SK-N-SH (cell line): Measurements from ENCODE around the gene ACO1. TPM values are rescaled to one million over a fixed set of nuclear protein-coding genes. Genes with fewer than 3 reads are reported as not detected.

Experiments used
- CTCF ChIA-PET: fragments of 300-600, 350-600 bp; formaldehyde crosslinking; extraction: SDS; loops from one replicate; lab custom pipeline; 2021; lab: Yijun Ruan, JAX
- POLR2A ChIA-PET: fragments of 350-600 bp; sonication (Branson Sonifier 250); formaldehyde crosslinking; extraction: SDS; loops from one replicate; lab custom pipeline; 2020; ENCODE audit warnings: antibody characterized with exemption, inconsistent platforms; lab: Yijun Ruan, JAX
- DNase-seq: peaks from one replicate; pipeline ENCODE4 v3.0.0; 2012
- H2AFZ ChIP-seq: fragments of 200-600 bp; sonication (generic); 2 replicates; pipeline ENCODE4 v1.8.1; 2016; ENCODE audit warnings: antibody characterized with exemption, mild to moderate bottlenecking, low read depth
- H3F3A ChIP-seq: fragments of 200-600 bp; sonication (generic); replicated peaks from 2 replicates; pipeline ENCODE3; 2016; ENCODE audit warnings: antibody characterized with exemption, mild to moderate bottlenecking; ENCODE audit not compliant: insufficient read depth
- H3K27ac ChIP-seq, 2 experiments: fragments of 200-500 bp in 1 of 2; fragments of 200-600 bp in 1 of 2; sonication (Bioruptor generic) in 1 of 2; sonication (generic), shearing (Covaris generic) in 1 of 2; 2 replicates each; pipeline versions ENCODE4 v1.5.1 to v1.6.1; 2014 to 2016; ENCODE audit warnings: low read depth in 2 of 2, inconsistent platforms in 1 of 2, low read length in 1 of 2, mild to moderate bottlenecking in 1 of 2, mixed read lengths in 1 of 2
- H3K27me3 ChIP-seq: fragments of 200-600 bp; sonication (generic), shearing (Covaris generic); 2 replicates; pipeline ENCODE4 v1.6.1; 2016; ENCODE audit warnings: mixed run types; ENCODE audit not compliant: insufficient read depth
- H3K36me3 ChIP-seq, 2 experiments: fragments of 200-500 bp in 1 of 2; fragments of 200-600 bp in 1 of 2; sonication (Bioruptor generic) in 1 of 2; sonication (generic) in 1 of 2; replicated peaks in 1 of 2; 2 replicates each; pipeline versions ENCODE3 to v1.5.1; 2014 to 2016; ENCODE audit warnings: low read length in 1 of 2, mild to moderate bottlenecking in 1 of 2; ENCODE audit not compliant: insufficient read depth in 2 of 2, control insufficient read depth in 1 of 2
- H3K4me1 ChIP-seq, 2 experiments: fragments of 200-500 bp in 1 of 2; fragments of 200-600 bp in 1 of 2; sonication (Bioruptor generic) in 1 of 2; sonication (generic), shearing (Covaris generic) in 1 of 2; 2 replicates each; pipeline versions ENCODE4 v1.5.1 to v1.6.1; 2014 to 2016; ENCODE audit warnings: low read depth in 1 of 2, low read length in 1 of 2, mixed run types in 1 of 2; ENCODE audit not compliant: insufficient read depth in 2 of 2, control insufficient read depth in 1 of 2
- H3K4me2 ChIP-seq: fragments of 200-600 bp; sonication (generic), shearing (Covaris generic); 2 replicates; pipeline ENCODE4 v1.6.1; 2017; ENCODE audit warnings: mixed run types
- H3K4me3 ChIP-seq, 2 experiments: fragments of 200-500 bp in 1 of 2; fragments of 200-600 bp in 1 of 2; sonication (Bioruptor generic) in 1 of 2; sonication (generic), shearing (Covaris generic) in 1 of 2; 2 replicates each; pipeline versions ENCODE4 v1.5.1 to v1.8.1; 2014 to 2016; ENCODE audit warnings: low read depth in 2 of 2, inconsistent platforms in 1 of 2, low read length in 1 of 2, mild to moderate bottlenecking in 1 of 2, mixed read lengths in 1 of 2, moderate library complexity in 1 of 2
- H3K79me2 ChIP-seq: fragments of 200-600 bp; sonication (generic); 2 replicates; pipeline ENCODE4 v1.8.1; 2017; ENCODE audit warnings: mild to moderate bottlenecking; ENCODE audit not compliant: insufficient read depth
- H3K9ac ChIP-seq: fragments of 200-600 bp; sonication (generic); 2 replicates; pipeline ENCODE4 v1.6.1; 2017; ENCODE audit warnings: mixed run types
- H3K9me2 ChIP-seq: fragments of 200-600 bp; sonication (generic); 2 replicates; pipeline ENCODE4 v1.6.1; 2017; ENCODE audit warnings: mixed run types
- H3K9me3 ChIP-seq: fragments of 200-600 bp; sonication (generic); 2 replicates; pipeline ENCODE4 v1.6.1; 2017; ENCODE audit warnings: mixed run types, mild to moderate bottlenecking, moderate library complexity
- H4K20me1 ChIP-seq: fragments of 200-600 bp; sonication (generic); 2 replicates; pipeline ENCODE4 v1.6.1; 2017; ENCODE audit warnings: mild to moderate bottlenecking, mixed run types; ENCODE audit not compliant: insufficient read depth
- CHD2 ChIP-seq: fragments of 150-350 bp; IDR thresholded peaks from 2 replicates; pipeline ENCODE4 v1.6.1; 2018; ENCODE audit warnings: low read length; ENCODE audit not compliant: partially characterized antibody
- ELF1 ChIP-seq: IDR thresholded peaks from 2 replicates; pipeline ENCODE4 v1.4.0; 2012
- EZH2phosphoT487 ChIP-seq: fragments of 200-600 bp; sonication (generic); IDR thresholded peaks from 2 replicates; pipeline ENCODE4 v1.6.1; 2017; ENCODE audit warnings: low read depth, mixed run types, mild to moderate bottlenecking, antibody characterized with exemption, moderate library complexity, borderline replicate concordance
- FOSL2 ChIP-seq: IDR thresholded peaks from 2 replicates; pipeline ENCODE4 v1.4.0; 2012; ENCODE audit warnings: low read depth, mild to moderate bottlenecking, moderate library complexity, borderline replicate concordance
- FOXJ3 ChIP-seq: sonication (generic); formaldehyde crosslinking; IDR thresholded peaks from 2 replicates; pipeline ENCODE4 v1.5.1; 2020; ENCODE audit warnings: mild to moderate bottlenecking, missing genetic modification reagents
- FOXM1 ChIP-seq: IDR thresholded peaks from 2 replicates; pipeline ENCODE4 v1.4.0; 2012; ENCODE audit warnings: low read depth, mild to moderate bottlenecking
- GABPA ChIP-seq: IDR thresholded peaks from 2 replicates; pipeline ENCODE4 v1.4.0; 2012; ENCODE audit warnings: low read depth, mild to moderate bottlenecking
- NFIC ChIP-seq: IDR thresholded peaks from 2 replicates; pipeline ENCODE4 v1.4.0; 2012; ENCODE audit warnings: borderline replicate concordance
- NRF1 ChIP-seq: IDR thresholded peaks from 2 replicates; pipeline ENCODE4 v1.6.1; 2012; ENCODE audit warnings: low read depth, mild to moderate bottlenecking, low read length
- POLR2AphosphoS5 ChIP-seq: IDR thresholded peaks from 2 replicates; pipeline ENCODE4 v1.6.1; 2012; ENCODE audit warnings: low read depth, low read length
- RAD21 ChIP-seq: IDR thresholded peaks from 2 replicates; pipeline ENCODE4 v1.6.1; 2012; ENCODE audit warnings: mild to moderate bottlenecking, low read length
- RCOR1 ChIP-seq: fragments of 150-350 bp; IDR thresholded peaks from 2 replicates; pipeline ENCODE4 v1.6.1; 2017; ENCODE audit warnings: antibody characterized with exemption, low read length
- SMC3 ChIP-seq: IDR thresholded peaks from 2 replicates; pipeline ENCODE4 v1.6.1; 2012; ENCODE audit warnings: low read depth, low read length, improper control_type of control experiment
- TAF1 ChIP-seq: IDR thresholded peaks from 2 replicates; pipeline ENCODE4 v1.6.1; 2012; ENCODE audit warnings: low read depth, mild to moderate bottlenecking, low read length, moderate library complexity, borderline replicate concordance
- TCF12 ChIP-seq: IDR thresholded peaks from 2 replicates; pipeline ENCODE4 v1.4.0; 2012
- USF1 ChIP-seq: IDR thresholded peaks from 2 replicates; pipeline ENCODE4 v1.4.0; 2012; ENCODE audit warnings: low read depth, borderline replicate concordance
- YY1 ChIP-seq: IDR thresholded peaks from 2 replicates; pipeline ENCODE4 v1.4.0; 2012; ENCODE audit warnings: low read depth, mild to moderate bottlenecking
- WGBS: methylation state at CpG from one replicate; pipeline ENCODE4 v1.1.6; 2017; ENCODE audit warnings: low lambda C conversion rate; 5-methylcytosine and 5-hydroxymethylcytosine counted together
- polyA plus RNA-seq, 3 experiments: library from polyadenylated mRNA; depleted of rRNA; stranded (reverse); fragments of >200 nt; gene quantifications; 2 replicates each; pipeline ENCODE4 v1.2.3, GENCODE V29; 2012
- TF ChIP-seq, protein P1 (sequence below): IDR thresholded peaks from 2 replicates; pipeline ENCODE4 v1.4.0; 2012; ENCODE audit warnings: low read depth, borderline replicate concordance
- TF ChIP-seq, protein P2 (sequence below): IDR thresholded peaks from 2 replicates; pipeline ENCODE4; 2012
- TF ChIP-seq, protein P3 (sequence below): fragments of 200-600 bp; sonication (generic); IDR thresholded peaks from 2 replicates; pipeline ENCODE4 v1.6.1; 2017; ENCODE audit warnings: antibody characterized with exemption, mild to moderate bottlenecking, moderate library complexity

The ACO1 gene
- polyA plus RNA-seq, 1 of the 3 experiments (the other 2 are of a cell fraction) = 25.4 TPM

DNA sequence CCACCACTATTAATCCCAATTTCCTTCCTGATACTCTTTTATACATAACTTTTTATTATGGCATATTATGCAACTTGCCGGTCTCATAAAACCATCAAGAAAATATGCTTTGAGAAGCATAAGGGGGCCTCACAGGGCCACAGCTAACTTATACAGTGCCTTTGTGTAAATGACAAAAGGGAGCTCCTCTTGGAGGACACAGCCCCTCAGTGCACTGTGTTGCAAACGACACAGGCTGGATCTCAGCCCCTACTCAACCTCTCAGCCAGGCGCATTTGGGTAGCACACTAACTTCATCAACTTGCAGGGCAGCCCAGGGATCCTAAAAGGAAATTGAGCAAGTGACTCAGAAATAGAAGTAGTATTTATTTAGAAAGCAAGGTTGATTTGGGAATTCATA lies 106.2 kb downstream of the ACO1 start:
- DNase-seq = no peak
- CTCF ChIA-PET = interaction anchor here (1.1 kb wide), 1 partner anchor 111 kb away, joined by 4 read pairs; no protein-coding TSS in a partner anchor
- Histone ChIP-seq H3K9me3 (no peaks in the 10 kb centered on the region), H2AFZ (no peak overlapping the region), H3K4me3 (no peak overlapping the region), H3K4me1 (peaks cover 0 to 17% of the 10 kb centered on the region in 2 experiments; a peak in 1 of 4 replicates), H3K27ac (no peak overlapping the region), H3F3A (peaks cover 9% of the 10 kb centered on the region), H3K9ac (no peak overlapping the region), H3K79me2 (no peaks in the 10 kb centered on the region)
- 75% methylated on average over 3 of the region's 3 CpGs for whole genome bisulfite sequencing
- TF ChIP-seq RCOR1 (no peak), POLR2AphosphoS5 (no peak), NFIC (no peak), USF1 (no peak), EZH2phosphoT487 (no peak), YY1 (no peak), CHD2 (no peak), NRF1 (no peak), FOSL2 (no peak), GABPA (no peak), ELF1 (no peak), FOXJ3 (CRISPR knock-in tag) (no peak), RAD21 (no peak), FOXM1 (no peak)
- TF ChIP-seq, protein P1, sequence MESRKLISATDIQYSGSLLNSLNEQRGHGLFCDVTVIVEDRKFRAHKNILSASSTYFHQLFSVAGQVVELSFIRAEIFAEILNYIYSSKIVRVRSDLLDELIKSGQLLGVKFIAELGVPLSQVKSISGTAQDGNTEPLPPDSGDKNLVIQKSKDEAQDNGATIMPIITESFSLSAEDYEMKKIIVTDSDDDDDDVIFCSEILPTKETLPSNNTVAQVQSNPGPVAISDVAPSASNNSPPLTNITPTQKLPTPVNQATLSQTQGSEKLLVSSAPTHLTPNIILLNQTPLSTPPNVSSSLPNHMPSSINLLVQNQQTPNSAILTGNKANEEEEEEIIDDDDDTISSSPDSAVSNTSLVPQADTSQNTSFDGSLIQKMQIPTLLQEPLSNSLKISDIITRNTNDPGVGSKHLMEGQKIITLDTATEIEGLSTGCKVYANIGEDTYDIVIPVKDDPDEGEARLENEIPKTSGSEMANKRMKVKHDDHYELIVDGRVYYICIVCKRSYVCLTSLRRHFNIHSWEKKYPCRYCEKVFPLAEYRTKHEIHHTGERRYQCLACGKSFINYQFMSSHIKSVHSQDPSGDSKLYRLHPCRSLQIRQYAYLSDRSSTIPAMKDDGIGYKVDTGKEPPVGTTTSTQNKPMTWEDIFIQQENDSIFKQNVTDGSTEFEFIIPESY = no peak
- TF ChIP-seq, protein P2, sequence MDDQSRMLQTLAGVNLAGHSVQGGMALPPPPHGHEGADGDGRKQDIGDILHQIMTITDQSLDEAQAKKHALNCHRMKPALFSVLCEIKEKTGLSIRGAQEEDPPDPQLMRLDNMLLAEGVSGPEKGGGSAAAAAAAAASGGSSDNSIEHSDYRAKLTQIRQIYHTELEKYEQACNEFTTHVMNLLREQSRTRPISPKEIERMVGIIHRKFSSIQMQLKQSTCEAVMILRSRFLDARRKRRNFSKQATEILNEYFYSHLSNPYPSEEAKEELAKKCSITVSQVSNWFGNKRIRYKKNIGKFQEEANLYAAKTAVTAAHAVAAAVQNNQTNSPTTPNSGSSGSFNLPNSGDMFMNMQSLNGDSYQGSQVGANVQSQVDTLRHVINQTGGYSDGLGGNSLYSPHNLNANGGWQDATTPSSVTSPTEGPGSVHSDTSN = no peak
- TF ChIP-seq, all 33 proteins: peak for 0
- no peaks in the 10 kb centered on the region for H4K20me1 ChIP-seq
- no peaks in the 10 kb centered on the region for H3K9me2 ChIP-seq
- no peaks in the 10 kb centered on the region for H3K27me3 ChIP-seq
- POLR2A ChIA-PET = no interaction called here
- no peak overlapping the region for H3K4me2 ChIP-seq
- H3K36me3 ChIP-seq = peaks cover 8 to 17% of the 10 kb centered on the region in 2 experiments

- no peak overlapping the region for H3K9ac ChIP-seq
- no peak for TF ChIP-seq NFIC
- no peak for TF ChIP-seq SMC3
- TF ChIP-seq EZH2phosphoT487 = no peak
- TF ChIP-seq TCF12 = no peak
- TF ChIP-seq, protein P2 = no peak
- no peak for TF ChIP-seq TAF1
- TF ChIP-seq RCOR1 = no peak
- TF ChIP-seq RAD21 = no peak
- TF ChIP-seq, protein P3, sequence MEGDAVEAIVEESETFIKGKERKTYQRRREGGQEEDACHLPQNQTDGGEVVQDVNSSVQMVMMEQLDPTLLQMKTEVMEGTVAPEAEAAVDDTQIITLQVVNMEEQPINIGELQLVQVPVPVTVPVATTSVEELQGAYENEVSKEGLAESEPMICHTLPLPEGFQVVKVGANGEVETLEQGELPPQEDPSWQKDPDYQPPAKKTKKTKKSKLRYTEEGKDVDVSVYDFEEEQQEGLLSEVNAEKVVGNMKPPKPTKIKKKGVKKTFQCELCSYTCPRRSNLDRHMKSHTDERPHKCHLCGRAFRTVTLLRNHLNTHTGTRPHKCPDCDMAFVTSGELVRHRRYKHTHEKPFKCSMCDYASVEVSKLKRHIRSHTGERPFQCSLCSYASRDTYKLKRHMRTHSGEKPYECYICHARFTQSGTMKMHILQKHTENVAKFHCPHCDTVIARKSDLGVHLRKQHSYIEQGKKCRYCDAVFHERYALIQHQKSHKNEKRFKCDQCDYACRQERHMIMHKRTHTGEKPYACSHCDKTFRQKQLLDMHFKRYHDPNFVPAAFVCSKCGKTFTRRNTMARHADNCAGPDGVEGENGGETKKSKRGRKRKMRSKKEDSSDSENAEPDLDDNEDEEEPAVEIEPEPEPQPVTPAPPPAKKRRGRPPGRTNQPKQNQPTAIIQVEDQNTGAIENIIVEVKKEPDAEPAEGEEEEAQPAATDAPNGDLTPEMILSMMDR = no peak
- TF ChIP-seq, all 33 proteins: peak for 0
- no peaks in the 10 kb centered on the region for H3F3A ChIP-seq
- no peak overlapping the region; a peak in 1 of 4 replicates for H3K4me3 ChIP-seq
- no peaks in the 10 kb centered on the region for H3K27me3 ChIP-seq
- ChIA-PET CTCF (interaction anchor here (3.0 kb wide), 1 partner anchor 119 kb away, joined by 12 read pairs; no protein-coding TSS in a partner anchor), POLR2A (no interaction called here)
- no peaks in the 10 kb centered on the region for H4K20me1 ChIP-seq
- no peak overlapping the region for H3K27ac ChIP-seq
- no peaks in the 10 kb centered on the region for H3K9me2 ChIP-seq
- DNase-seq = no peak
- H2AFZ ChIP-seq = no peak overlapping the region
- H3K79me2 ChIP-seq = no peaks in the 10 kb centered on the region
- no peaks in the 10 kb centered on the region for H3K9me3 ChIP-seq
- H3K36me3 ChIP-seq = peaks cover 0 to 19% of the 10 kb centered on the region in 2 experiments
- H3K4me2 ChIP-seq = no peak overlapping the region
- H3K4me1 ChIP-seq = 0 out of 4 replicates have a peak, but pooled peaks cover 0 to 3% of the 10 kb centered on the region in 2 experiments
These were observed 113.5 kb downstream of the ACO1 start for GRCh38 chr9:32497921-32498320.
